Sigmoid colon (tissue), 4 donors: Measurements from ENCODE around the gene INSRR.

Source experiments
- CTCF ChIP-seq, 4 experiments: fragments of 450-650 bp in 3 of 4; fragments of 200-600 bp in 1 of 4; IDR thresholded peaks; one replicate each; pipeline ENCODE4 v1.5.1; 2016 to 2019; ENCODE audit warnings: antibody characterized with exemption in 4 of 4, mild to moderate bottlenecking in 3 of 4, moderate library complexity in 2 of 4
- POLR2A ChIP-seq, 2 donors: fragments of 450-650 bp; IDR thresholded peaks; one replicate each; pipeline ENCODE4 v1.6.1; 2016; ENCODE audit warnings: antibody characterized with exemption in 2 of 2, mild to moderate bottlenecking in 2 of 2, moderate library complexity in 2 of 2
- POLR2AphosphoS5 ChIP-seq, 4 donors: sonication (generic); formaldehyde crosslinking; IDR thresholded peaks; one replicate each; pipeline ENCODE4 v1.6.1; 2017; ENCODE audit warnings: antibody characterized with exemption in 4 of 4

DNA sequence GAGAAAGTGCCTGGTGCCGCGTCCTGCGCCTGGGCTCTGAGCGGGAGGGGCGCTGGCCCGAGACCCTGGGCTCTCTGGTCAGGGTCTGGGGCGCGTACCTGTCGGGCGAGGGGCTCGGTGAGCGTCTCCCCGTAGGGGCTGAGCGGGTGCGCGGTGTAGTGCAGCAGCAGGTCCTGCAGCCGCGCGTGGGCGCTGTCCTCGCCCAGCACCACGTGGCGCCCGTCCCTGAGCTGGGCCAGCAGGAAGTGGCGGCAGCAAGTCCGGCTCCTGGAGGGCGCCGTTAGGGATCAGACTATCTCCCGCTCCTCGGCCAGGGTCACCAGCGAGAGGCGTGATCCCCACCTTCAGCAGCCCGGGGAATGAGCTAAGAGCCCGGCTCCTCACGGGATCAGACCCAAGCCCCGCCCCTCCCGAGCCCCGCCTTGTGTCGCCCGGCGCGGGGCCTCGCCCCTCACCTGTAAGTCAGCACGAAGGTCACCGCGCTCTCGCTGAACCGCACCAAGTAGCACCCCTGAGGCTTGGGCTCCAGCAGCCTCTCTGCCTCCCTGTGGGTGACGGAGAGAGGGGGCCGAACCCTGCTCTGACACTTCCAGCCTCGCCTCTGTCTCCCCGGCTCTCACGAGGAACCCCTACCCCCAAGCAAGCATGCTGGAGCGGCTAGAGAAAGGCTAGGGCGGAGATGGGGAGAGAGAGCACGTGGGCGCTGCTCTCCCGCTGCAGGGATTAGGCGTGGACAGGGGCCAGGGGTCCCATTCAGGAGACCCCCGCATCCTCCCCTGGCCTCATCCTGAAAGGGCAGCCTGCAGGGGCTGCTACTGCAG lies 45.0 kb downstream of the INSRR start:
- TF ChIP-seq CTCF (IDR thresholded peaks at IDR 0.05) (peak in 3 of 4 experiments; percentile 31 to 53 (median 52)), POLR2A (IDR thresholded peaks at IDR 0.05) (no peak), POLR2AphosphoS5 (IDR thresholded peaks at IDR 0.05) (no peak)
